SK-N-SH (cell line): ENCODE data around the gene DZIP1. TPM values are rescaled to one million over a fixed set of nuclear protein-coding genes. Genes with fewer than 3 reads are reported as not detected.

Experiments used
- CTCF ChIA-PET: fragments of 300-600, 350-600 bp; formaldehyde crosslinking; extraction: SDS; loops from one replicate; lab custom pipeline; 2021; lab: Yijun Ruan, JAX
- POLR2A ChIA-PET: fragments of 350-600 bp; sonication (Branson Sonifier 250); formaldehyde crosslinking; extraction: SDS; loops from one replicate; lab custom pipeline; 2020; ENCODE audit warnings: antibody characterized with exemption, inconsistent platforms; lab: Yijun Ruan, JAX
- DNase-seq: peaks from one replicate; pipeline ENCODE4 v3.0.0; 2012
- H2AFZ ChIP-seq: fragments of 200-600 bp; sonication (generic); 2 replicates; pipeline ENCODE4 v1.8.1; 2016; ENCODE audit warnings: antibody characterized with exemption, mild to moderate bottlenecking, low read depth
- H3F3A ChIP-seq: fragments of 200-600 bp; sonication (generic); replicated peaks from 2 replicates; pipeline ENCODE3; 2016; ENCODE audit warnings: antibody characterized with exemption, mild to moderate bottlenecking; ENCODE audit not compliant: insufficient read depth
- H3K27ac ChIP-seq, 2 experiments: fragments of 200-500 bp in 1 of 2; fragments of 200-600 bp in 1 of 2; sonication (Bioruptor generic) in 1 of 2; sonication (generic), shearing (Covaris generic) in 1 of 2; 2 replicates each; pipeline versions ENCODE4 v1.5.1 to v1.6.1; 2014 to 2016; ENCODE audit warnings: low read depth in 2 of 2, inconsistent platforms in 1 of 2, low read length in 1 of 2, mild to moderate bottlenecking in 1 of 2, mixed read lengths in 1 of 2
- H3K27me3 ChIP-seq: fragments of 200-600 bp; sonication (generic), shearing (Covaris generic); 2 replicates; pipeline ENCODE4 v1.6.1; 2016; ENCODE audit warnings: mixed run types; ENCODE audit not compliant: insufficient read depth
- H3K36me3 ChIP-seq, 2 experiments: fragments of 200-500 bp in 1 of 2; fragments of 200-600 bp in 1 of 2; sonication (Bioruptor generic) in 1 of 2; sonication (generic) in 1 of 2; replicated peaks in 1 of 2; 2 replicates each; pipeline versions ENCODE3 to v1.5.1; 2014 to 2016; ENCODE audit warnings: low read length in 1 of 2, mild to moderate bottlenecking in 1 of 2; ENCODE audit not compliant: insufficient read depth in 2 of 2, control insufficient read depth in 1 of 2
- H3K4me1 ChIP-seq, 2 experiments: fragments of 200-500 bp in 1 of 2; fragments of 200-600 bp in 1 of 2; sonication (Bioruptor generic) in 1 of 2; sonication (generic), shearing (Covaris generic) in 1 of 2; 2 replicates each; pipeline versions ENCODE4 v1.5.1 to v1.6.1; 2014 to 2016; ENCODE audit warnings: low read depth in 1 of 2, low read length in 1 of 2, mixed run types in 1 of 2; ENCODE audit not compliant: insufficient read depth in 2 of 2, control insufficient read depth in 1 of 2
- H3K4me2 ChIP-seq: fragments of 200-600 bp; sonication (generic), shearing (Covaris generic); 2 replicates; pipeline ENCODE4 v1.6.1; 2017; ENCODE audit warnings: mixed run types
- H3K4me3 ChIP-seq, 2 experiments: fragments of 200-500 bp in 1 of 2; fragments of 200-600 bp in 1 of 2; sonication (Bioruptor generic) in 1 of 2; sonication (generic), shearing (Covaris generic) in 1 of 2; 2 replicates each; pipeline versions ENCODE4 v1.5.1 to v1.8.1; 2014 to 2016; ENCODE audit warnings: low read depth in 2 of 2, inconsistent platforms in 1 of 2, low read length in 1 of 2, mild to moderate bottlenecking in 1 of 2, mixed read lengths in 1 of 2, moderate library complexity in 1 of 2
- H3K79me2 ChIP-seq: fragments of 200-600 bp; sonication (generic); 2 replicates; pipeline ENCODE4 v1.8.1; 2017; ENCODE audit warnings: mild to moderate bottlenecking; ENCODE audit not compliant: insufficient read depth
- H3K9ac ChIP-seq: fragments of 200-600 bp; sonication (generic); 2 replicates; pipeline ENCODE4 v1.6.1; 2017; ENCODE audit warnings: mixed run types
- H3K9me2 ChIP-seq: fragments of 200-600 bp; sonication (generic); 2 replicates; pipeline ENCODE4 v1.6.1; 2017; ENCODE audit warnings: mixed run types
- H3K9me3 ChIP-seq: fragments of 200-600 bp; sonication (generic); 2 replicates; pipeline ENCODE4 v1.6.1; 2017; ENCODE audit warnings: mixed run types, mild to moderate bottlenecking, moderate library complexity
- H4K20me1 ChIP-seq: fragments of 200-600 bp; sonication (generic); 2 replicates; pipeline ENCODE4 v1.6.1; 2017; ENCODE audit warnings: mild to moderate bottlenecking, mixed run types; ENCODE audit not compliant: insufficient read depth
- CHD2 ChIP-seq: fragments of 150-350 bp; IDR thresholded peaks from 2 replicates; pipeline ENCODE4 v1.6.1; 2018; ENCODE audit warnings: low read length; ENCODE audit not compliant: partially characterized antibody
- FOSL2 ChIP-seq: IDR thresholded peaks from 2 replicates; pipeline ENCODE4 v1.4.0; 2012; ENCODE audit warnings: low read depth, mild to moderate bottlenecking, moderate library complexity, borderline replicate concordance
- FOXJ3 ChIP-seq: sonication (generic); formaldehyde crosslinking; IDR thresholded peaks from 2 replicates; pipeline ENCODE4 v1.5.1; 2020; ENCODE audit warnings: mild to moderate bottlenecking, missing genetic modification reagents
- GATA2 ChIP-seq: sonication (generic); formaldehyde crosslinking; IDR thresholded peaks from 2 replicates; pipeline ENCODE4 v1.5.0; 2020; ENCODE audit warnings: mild to moderate bottlenecking, missing genetic modification reagents
- JUND ChIP-seq: IDR thresholded peaks from 2 replicates; pipeline ENCODE4 v1.4.0; 2012
- MXI1 ChIP-seq: IDR thresholded peaks from 2 replicates; pipeline ENCODE4 v1.6.1; 2012; ENCODE audit warnings: mild to moderate bottlenecking, low read depth, low read length, improper control_type of control experiment
- NRF1 ChIP-seq: IDR thresholded peaks from 2 replicates; pipeline ENCODE4 v1.6.1; 2012; ENCODE audit warnings: low read depth, mild to moderate bottlenecking, low read length
- RAD21 ChIP-seq: IDR thresholded peaks from 2 replicates; pipeline ENCODE4 v1.6.1; 2012; ENCODE audit warnings: mild to moderate bottlenecking, low read length
- RCOR1 ChIP-seq: fragments of 150-350 bp; IDR thresholded peaks from 2 replicates; pipeline ENCODE4 v1.6.1; 2017; ENCODE audit warnings: antibody characterized with exemption, low read length
- REST ChIP-seq: IDR thresholded peaks from 2 replicates; pipeline ENCODE4 v1.6.1; 2012; ENCODE audit warnings: mild to moderate bottlenecking, low read depth, low read length, moderate library complexity
- RXRA ChIP-seq: IDR thresholded peaks from 2 replicates; pipeline ENCODE4 v1.4.0; 2012; ENCODE audit warnings: low read depth, mild to moderate bottlenecking, borderline replicate concordance
- SMC3 ChIP-seq: IDR thresholded peaks from 2 replicates; pipeline ENCODE4 v1.6.1; 2012; ENCODE audit warnings: low read depth, low read length, improper control_type of control experiment
- TCF12 ChIP-seq: IDR thresholded peaks from 2 replicates; pipeline ENCODE4 v1.4.0; 2012
- TEAD4 ChIP-seq: IDR thresholded peaks from 2 replicates; pipeline ENCODE4 v1.4.0; 2012; ENCODE audit warnings: mild to moderate bottlenecking, borderline replicate concordance; ENCODE audit not compliant: insufficient read depth
- USF2 ChIP-seq: fragments of 150-350 bp; IDR thresholded peaks from 2 replicates; pipeline ENCODE4 v1.6.1; 2017; ENCODE audit warnings: antibody characterized with exemption, low read length, low read depth, borderline replicate concordance
- YY1 ChIP-seq: IDR thresholded peaks from 2 replicates; pipeline ENCODE4 v1.4.0; 2012; ENCODE audit warnings: low read depth, mild to moderate bottlenecking
- WGBS: methylation state at CpG from one replicate; pipeline ENCODE4 v1.1.6; 2017; ENCODE audit warnings: low lambda C conversion rate; 5-methylcytosine and 5-hydroxymethylcytosine counted together
- polyA plus RNA-seq, 3 experiments: library from polyadenylated mRNA; depleted of rRNA; stranded (reverse); fragments of >200 nt; gene quantifications; 2 replicates each; pipeline ENCODE4 v1.2.3, GENCODE V29; 2012
- TF ChIP-seq, protein P1 (sequence below): IDR thresholded peaks from 2 replicates; pipeline ENCODE4 v1.4.0; 2012; ENCODE audit warnings: low read depth, borderline replicate concordance

The DZIP1 gene
- polyA plus RNA-seq, 1 of the 3 experiments (the other 2 are of a cell fraction), result 15.0 TPM

DNA sequence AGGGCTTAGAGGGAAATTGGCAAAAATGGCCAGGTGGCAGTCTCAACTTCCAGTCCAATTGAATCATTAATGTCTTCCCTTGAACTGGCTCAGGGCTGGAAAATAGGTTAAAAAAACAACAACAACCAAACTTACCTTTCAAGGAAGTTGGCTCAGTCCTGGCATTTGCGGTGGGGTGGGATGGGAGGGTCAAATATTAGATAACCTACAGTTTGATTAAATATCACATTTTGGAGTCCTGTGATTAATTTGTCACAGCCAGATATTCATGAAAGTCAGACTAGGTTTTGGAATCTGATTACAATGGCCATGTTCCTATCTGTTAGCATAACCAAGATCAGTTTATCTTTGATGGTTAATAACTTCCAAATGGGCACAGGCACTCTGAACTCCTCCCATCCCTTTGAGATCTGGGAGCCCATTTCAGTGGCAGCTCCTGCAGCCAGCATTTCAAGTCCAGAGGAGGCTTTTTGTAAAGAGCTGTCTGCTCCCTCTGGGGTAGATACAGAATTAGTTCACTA lies 7.8 kb upstream of the DZIP1 start:
- Histone ChIP-seq H3K9ac (no peak overlapping the region), H3K27ac (no peak overlapping the region), H2AFZ (no peak overlapping the region), H3K27me3 (no peaks in the 10 kb centered on the region), H3F3A (peaks cover 3% of the 10 kb centered on the region), H3K9me3 (no peaks in the 10 kb centered on the region; the same call in 1 of the 2 replicates), H3K4me3 (no peak overlapping the region), H3K79me2 (no peaks in the 10 kb centered on the region), H3K9me2 (no peaks in the 10 kb centered on the region), H3K4me2 (no peak overlapping the region), H3K4me1 (peaks cover 0 to 2% of the 10 kb centered on the region in 2 experiments; a peak in 2 of 4 replicates), H3K36me3 (no peaks in the 10 kb centered on the region), H4K20me1 (no peaks in the 10 kb centered on the region)
- POLR2A ChIA-PET, result interaction anchor here (1.0 kb wide), 1 partner anchor 8 kb away, joined by 6 read pairs; the partner anchor contains the start of gene DZIP1
- CTCF ChIA-PET, result interaction anchor here (0.9 to 1.4 kb wide), 4 partner anchors 28 to 248 kb away, joined by 3 to 8 read pairs (median 4); no protein-coding TSS in a partner anchor
- WGBS, result 25% methylated on average over 1 of the region's 1 CpG
- TF ChIP-seq GATA2 (CRISPR knock-in tag), result peak; percentile 38; the same call in 1 of the 2 replicates
- peak; percentile 80 for TF ChIP-seq RCOR1
- TF ChIP-seq NRF1, result no peak
- peak; percentile 55 for DNase-seq

GRCh38 chr13:95650696-95651095 lies 6.2 kb upstream of the DZIP1 start:
- ChIA-PET CTCF (no interaction called here), POLR2A (no interaction called here)
- Histone ChIP-seq H3K9ac (no peak overlapping the region), H3K4me1 (peaks cover 0 to 2% of the 10 kb centered on the region in 2 experiments; a peak in 2 of 4 replicates), H3K27ac (no peak overlapping the region), H3K9me2 (no peaks in the 10 kb centered on the region), H3K9me3 (no peaks in the 10 kb centered on the region; the same call in 1 of the 2 replicates), H3K4me3 (no peak overlapping the region), H3K4me2 (no peak overlapping the region), H4K20me1 (no peaks in the 10 kb centered on the region), H3K79me2 (no peaks in the 10 kb centered on the region), H2AFZ (no peak overlapping the region), H3K27me3 (no peaks in the 10 kb centered on the region), H3F3A (peaks cover 3% of the 10 kb centered on the region), H3K36me3 (no peaks in the 10 kb centered on the region)
- 67% methylated on average over 5 of the region's 5 CpGs for WGBS
- no peak for TF ChIP-seq CHD2
- TF ChIP-seq YY1, result no peak
- TF ChIP-seq TEAD4, result no peak
- TF ChIP-seq, protein P1, sequence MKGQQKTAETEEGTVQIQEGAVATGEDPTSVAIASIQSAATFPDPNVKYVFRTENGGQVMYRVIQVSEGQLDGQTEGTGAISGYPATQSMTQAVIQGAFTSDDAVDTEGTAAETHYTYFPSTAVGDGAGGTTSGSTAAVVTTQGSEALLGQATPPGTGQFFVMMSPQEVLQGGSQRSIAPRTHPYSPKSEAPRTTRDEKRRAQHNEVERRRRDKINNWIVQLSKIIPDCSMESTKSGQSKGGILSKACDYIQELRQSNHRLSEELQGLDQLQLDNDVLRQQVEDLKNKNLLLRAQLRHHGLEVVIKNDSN, result no peak
- no peak for TF ChIP-seq RAD21
- TF ChIP-seq FOSL2, result no peak
- TF ChIP-seq NRF1, result no peak
- no peak for DNase-seq

GRCh38 chr13:95647321-95647720 lies 2.8 kb upstream of the DZIP1 start:
- DNase-seq, result no peak
- Histone ChIP-seq H3K9me3 (no peaks in the 10 kb centered on the region; the same call in 1 of the 2 replicates), H3K9me2 (no peaks in the 10 kb centered on the region), H3K4me3 (no peak overlapping the region), H3K4me2 (no peak overlapping the region), H3K36me3 (no peaks in the 10 kb centered on the region), H3K9ac (no peak overlapping the region), H2AFZ (no peak overlapping the region), H3K27ac (no peak overlapping the region), H3K27me3 (no peaks in the 10 kb centered on the region), H3K79me2 (peaks cover 17% of the 10 kb centered on the region), H4K20me1 (no peaks in the 10 kb centered on the region; the same call in 1 of the 2 replicates), H3K4me1 (peaks cover 0 to 11% of the 10 kb centered on the region in 2 experiments; a peak in 2 of 4 replicates), H3F3A (peaks cover 11% of the 10 kb centered on the region)
- ChIA-PET CTCF (interaction anchor here (1.3 to 1.9 kb wide), 2 partner anchors 23 to 187 kb away, joined by 5 to 6 read pairs; no protein-coding TSS in a partner anchor), POLR2A (no interaction called here)
- 85% methylated on average over 6 of the region's 6 CpGs for WGBS
- TF ChIP-seq FOXJ3 (CRISPR knock-in tag), result no peak
- no peak for TF ChIP-seq SMC3
- no peak for TF ChIP-seq TEAD4
- no peak for TF ChIP-seq MXI1
- no peak for TF ChIP-seq RXRA
- TF ChIP-seq REST, result no peak
- no peak for TF ChIP-seq JUND
- no peak for TF ChIP-seq TCF12
- no peak for TF ChIP-seq FOSL2
- no peak for TF ChIP-seq USF2
